PC-9 (cell line): Measurements from ENCODE around the gene IER3.

Experiments used
- CTCF ChIP-seq: fragments of 200-600 bp; sonication (generic); conservative IDR thresholded peaks from 2 replicates; pipeline ENCODE4 v1.6.1; 2017; ENCODE audit warnings: mixed run types, antibody characterized with exemption, mild to moderate bottlenecking, moderate library complexity
- EZH2 ChIP-seq: fragments of 200-600 bp; sonication (generic); IDR thresholded peaks from 2 replicates; pipeline ENCODE4 v1.8.0; 2017; ENCODE audit warnings: antibody characterized with exemption, low read depth

DNA sequence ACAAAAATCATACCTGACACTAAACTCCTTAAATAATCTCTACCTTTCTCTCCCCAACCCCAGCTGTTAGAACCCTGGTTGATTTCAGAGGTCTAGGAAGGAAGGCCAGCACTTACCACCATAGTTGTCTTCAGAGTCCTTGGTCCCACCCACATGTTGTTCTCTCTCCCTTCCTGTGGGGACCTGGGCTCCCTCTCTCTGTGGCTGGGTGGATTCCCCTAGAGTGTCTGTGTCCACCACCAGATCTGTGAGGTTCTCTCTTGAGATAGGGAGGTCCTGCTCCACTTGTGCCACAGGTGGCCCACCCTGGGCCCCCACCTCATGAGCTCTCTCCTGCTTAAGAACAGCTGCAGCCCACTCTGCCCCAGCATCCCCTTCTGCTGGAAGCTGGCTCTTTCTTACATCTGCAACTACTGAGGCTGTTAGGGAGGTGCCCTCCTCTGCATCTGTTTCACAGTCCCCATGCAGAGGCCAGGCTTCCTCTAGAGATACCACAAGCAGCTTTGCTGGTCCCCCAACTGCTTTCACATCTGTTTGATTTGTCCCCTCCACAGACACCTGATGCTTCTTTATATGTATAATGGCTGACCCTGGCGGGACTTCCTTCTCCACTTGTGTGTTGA lies 32.5 kb downstream of the IER3 start:
- TF ChIP-seq CTCF: no peak
- TF ChIP-seq EZH2: no peak
